Umbilical cord (tissue), 2 donors: ENCODE data around the gene DCAKD. TPM values are rescaled to one million over a fixed set of nuclear protein-coding genes. Genes with fewer than 3 reads are reported as not detected.

ENCODE experiments used
- DNase-seq: peaks from one replicate; pipeline ENCODE4 v3.0.0-alpha.2; 2015; ENCODE audit warnings: low spot score
- total RNA-seq: library from RNA; depleted of rRNA; stranded (reverse); fragments of >200 nt; gene quantifications from one replicate; pipeline ENCODE4 v1.2.3, GENCODE V29; 2014; ENCODE audit warnings: low replicate concordance; ENCODE audit not compliant: insufficient read depth

Gene DCAKD
- 14.9 TPM for total RNA-seq

- DNase-seq = peak; percentile 97
These were observed at the start of gene DCAKD for GRCh38 chr17:45051060-45051719. Gene DCAKD (minus strand): TSS chr17:45051632. CDS start chr17:45034885, 16,747 bp downstream.

GRCh38 chr17:45098869-45099616 lies 47.6 kb upstream of the DCAKD start:
- DNase-seq = peak; percentile 81

DNA sequence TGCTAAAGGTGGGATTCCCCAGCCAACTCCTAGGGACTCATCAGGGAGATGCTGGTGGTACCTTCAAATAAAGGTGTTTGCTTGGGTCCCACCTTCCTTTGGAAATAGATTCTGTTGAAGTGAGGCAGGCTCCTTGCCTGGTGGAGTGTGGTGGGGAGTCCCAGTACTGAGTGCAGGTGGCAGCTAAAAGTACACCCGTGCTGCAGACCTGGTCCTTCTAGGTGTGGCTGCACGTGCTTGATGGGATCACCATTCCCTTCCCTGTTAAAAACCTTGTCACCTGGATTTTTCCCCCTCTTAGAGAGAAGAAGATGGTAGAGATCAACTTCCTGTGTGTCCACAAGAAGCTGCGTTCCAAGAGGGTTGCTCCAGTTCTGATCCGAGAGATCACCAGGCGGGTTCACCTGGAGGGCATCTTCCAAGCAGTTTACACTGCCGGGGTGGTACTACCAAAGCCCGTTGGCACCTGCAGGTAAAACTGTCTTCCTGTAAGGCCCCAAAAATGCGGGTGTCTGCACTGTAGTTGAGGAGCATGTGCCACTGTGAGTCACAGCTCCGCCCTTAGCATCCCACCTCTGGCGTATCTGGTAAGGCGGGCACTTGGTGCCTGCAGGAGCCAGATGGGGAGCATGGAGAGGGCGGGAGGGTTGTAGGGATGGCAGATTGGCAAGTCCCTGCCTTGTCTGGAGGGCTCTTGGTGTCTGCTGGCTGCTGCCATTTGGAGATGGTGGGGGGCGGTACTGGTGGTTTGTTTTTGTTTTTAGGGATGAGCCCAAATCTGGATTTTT lies 46.8 kb upstream of the DCAKD start:
- no peak for DNase-seq

DNA sequence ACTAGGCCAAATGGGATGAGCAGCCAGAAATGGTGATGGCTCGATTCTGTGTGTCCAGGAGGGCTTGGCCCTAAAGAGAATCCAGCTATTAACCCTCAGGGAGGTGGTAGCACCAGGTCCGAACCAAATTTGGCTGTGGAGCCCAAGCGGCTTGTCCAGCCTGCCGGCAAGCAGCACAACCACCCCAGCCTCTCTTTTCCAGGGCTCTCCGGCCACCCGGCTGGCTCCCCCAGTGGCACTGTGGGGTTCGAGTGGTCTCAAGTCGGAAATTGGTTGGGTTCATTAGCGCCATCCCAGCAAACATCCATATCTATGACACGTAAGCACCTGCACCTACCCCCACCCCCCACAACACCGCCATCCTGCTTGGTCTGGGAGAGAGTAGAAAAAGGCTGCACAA lies 45.5 kb upstream of the DCAKD start:
- no peak for DNase-seq

- DNase-seq = no peak
These were observed 44.7 kb upstream of the DCAKD start for GRCh38 chr17:45096141-45096540.

DNA sequence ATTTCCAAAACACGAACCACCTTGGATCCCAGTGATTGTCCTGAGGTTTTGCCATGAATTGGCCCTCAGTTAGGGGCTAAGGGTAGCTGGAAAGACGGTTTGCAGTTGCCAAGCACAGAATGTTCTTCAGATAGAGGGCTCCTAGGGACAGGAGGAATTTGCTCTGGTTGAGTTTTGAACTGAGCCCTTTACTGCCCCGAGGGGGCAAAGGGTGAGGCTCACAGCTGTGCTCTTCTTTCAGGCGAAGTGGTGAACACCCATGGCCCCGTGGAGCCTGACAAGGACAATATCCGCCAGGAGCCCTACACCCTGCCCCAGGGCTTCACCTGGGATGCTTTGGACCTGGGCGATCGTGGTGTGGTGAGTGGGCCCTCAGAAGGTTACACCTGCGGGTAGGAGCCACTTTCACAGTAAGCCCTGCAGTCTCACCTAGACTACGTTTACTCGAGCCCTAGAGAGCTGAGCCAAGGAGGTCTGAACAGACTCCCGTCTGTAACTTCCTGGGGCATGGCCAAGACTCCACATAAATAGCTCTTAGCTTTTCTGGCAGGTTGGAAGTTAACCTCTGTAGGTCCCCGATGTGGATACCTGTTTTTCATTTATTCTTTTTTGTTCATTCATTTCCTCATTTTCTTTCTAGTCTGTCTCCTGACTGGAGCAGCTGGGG lies 42.1 kb upstream of the DCAKD start:
- no peak for DNase-seq

DNA sequence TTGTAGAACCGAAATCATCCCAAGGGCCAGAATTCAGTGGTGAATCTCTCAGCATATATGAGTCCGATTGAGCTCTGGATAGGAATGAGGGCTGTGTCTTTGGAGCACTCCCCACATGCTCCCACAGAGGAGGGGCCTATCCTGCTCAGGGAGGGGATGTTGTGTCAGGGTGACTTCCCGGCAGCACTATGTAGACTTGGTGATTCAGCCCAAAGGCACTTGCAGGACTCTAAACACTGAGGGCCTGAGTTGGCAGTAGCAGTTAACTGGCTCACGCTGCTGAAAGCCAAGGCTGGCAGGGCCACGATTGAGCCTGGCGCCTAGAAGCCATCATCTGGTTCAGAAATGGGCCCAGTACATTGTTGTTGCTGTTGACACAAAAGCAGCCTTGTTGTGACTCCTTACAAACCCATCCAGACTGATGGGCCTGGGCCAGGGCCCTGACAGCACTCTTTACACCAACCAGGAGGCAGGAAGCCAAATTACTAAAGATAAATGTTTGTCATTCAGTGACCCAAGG lies 41.5 kb upstream of the DCAKD start:
- peak; percentile 96 for DNase-seq

DNA sequence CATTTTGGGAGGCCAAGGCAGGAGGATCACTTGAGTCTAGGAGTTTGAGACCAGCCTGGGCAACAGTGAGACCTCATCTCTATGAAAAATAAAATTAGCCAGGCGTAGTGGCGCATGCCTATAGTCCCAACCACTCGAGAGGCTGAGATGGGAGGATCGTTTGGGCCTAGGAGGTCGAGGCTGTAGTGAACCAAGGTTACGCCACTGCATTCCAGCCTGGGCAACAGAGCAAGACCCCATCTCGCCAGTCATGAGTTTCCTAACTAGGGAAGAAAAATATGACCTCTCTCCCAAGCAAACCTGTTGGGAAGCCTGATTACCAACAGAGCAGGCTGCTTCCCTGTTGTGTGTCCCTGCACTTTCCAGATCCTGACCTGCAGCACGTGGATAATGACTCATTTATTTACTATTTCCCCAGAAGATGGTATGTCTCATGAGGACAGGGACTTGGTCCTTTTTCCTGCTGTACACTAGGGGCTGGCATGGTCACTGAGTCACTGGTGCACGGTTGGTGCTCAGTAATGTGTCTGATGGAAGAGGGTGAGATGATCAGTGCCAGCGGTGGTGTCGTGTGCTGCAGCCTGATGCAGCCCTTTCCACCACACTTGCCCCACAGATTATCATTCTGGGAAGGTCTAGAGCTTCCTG lies 40.5 kb upstream of the DCAKD start:
- no peak for DNase-seq

GRCh38 chr17:45090711-45091110 lies 39.3 kb upstream of the DCAKD start:
- DNase-seq = no peak

DNA sequence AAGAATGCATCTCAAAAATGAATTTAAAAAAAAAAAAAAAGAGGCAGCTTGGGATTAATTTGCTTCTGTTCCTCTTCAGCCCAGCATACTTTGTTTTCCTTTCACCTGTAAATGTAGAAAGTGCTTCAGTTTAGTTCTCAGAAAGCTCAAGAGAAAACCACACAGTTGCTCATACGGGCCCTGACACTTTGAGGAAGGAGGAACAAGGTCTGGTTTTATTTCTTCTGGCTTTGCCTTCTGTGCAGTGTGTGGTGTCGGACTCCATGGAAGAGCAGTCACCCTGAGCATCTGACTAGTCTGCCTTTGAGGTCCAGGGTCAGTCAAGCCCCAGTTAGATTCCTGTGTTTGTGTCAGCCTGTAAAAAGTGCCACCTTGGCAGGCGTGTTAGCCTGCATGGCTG lies 37.3 kb upstream of the DCAKD start:
- no peak for DNase-seq

DNA sequence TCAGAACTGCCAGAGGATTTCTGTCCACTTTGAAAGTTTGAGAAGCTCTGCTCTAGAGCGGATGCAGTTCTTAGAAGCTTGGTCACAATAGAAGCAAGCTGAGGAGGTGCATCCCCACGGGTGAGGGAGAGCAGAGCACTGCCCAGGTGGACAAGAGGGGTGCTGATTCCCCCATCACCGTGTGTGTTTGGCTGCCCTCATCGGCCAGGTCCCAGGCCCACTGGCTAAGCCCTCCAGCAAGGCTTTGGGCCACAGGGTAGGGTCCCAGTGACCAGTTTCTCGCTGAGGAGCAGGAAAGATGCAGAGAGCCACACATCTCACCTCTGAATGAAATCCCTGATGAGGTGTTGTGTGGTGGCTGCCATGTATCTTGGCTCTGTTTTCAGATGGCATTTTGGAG lies 36.5 kb upstream of the DCAKD start:
- DNase-seq = no peak

DNA sequence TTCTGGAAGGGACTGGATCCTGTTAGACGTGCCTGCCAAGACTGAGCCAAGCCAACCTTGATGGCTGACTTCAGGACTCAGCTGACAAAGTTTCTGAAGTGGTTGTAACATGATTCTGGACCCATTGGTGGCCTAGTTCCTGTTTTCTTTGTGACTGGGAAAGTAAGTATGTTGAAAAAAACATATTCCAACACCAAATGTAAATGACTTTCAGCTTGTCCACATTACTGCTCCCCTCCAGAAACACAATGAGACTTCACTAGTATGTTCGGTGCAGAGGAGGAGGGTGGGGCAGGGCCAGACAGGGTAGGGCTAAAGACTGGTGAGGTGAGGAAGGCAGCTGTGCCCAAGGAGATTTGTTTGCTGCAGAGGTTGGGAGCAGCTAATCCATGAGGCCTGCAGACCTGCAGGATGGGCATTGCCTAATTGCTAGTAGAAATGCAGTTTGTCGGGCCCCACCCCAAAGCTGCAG lies 36.1 kb upstream of the DCAKD start:
- DNase-seq = no peak

DNA sequence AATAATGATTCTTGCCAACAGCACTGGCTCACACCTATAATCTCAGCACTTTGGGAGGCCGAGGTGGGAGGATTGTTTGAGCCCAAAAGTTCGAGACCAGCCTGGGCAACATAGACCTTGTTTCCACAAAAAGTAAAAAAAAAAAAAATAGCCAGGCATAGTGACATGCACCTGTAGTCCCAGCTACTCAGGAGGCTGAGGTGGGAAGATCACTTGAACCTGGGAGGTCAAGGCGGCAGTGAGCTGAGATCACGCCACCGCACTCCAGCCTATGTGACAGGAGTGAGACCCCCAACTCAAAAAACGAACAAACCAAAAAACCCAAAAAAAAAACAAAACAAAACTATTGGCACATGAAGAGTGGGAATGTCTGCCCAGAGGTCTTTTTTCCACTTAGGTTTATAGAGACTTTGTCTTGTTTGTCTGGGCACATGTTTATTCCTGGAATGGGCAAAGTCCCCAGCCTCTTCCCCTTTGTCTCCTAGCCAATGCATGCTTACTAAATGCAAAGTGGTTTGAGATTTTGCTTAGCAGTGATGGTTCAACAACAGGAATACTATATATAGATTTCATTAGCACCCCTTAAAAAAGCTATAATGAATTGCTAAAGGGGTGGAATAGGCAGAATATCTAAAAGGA lies 35.6 kb upstream of the DCAKD start:
- DNase-seq = no peak

DNA sequence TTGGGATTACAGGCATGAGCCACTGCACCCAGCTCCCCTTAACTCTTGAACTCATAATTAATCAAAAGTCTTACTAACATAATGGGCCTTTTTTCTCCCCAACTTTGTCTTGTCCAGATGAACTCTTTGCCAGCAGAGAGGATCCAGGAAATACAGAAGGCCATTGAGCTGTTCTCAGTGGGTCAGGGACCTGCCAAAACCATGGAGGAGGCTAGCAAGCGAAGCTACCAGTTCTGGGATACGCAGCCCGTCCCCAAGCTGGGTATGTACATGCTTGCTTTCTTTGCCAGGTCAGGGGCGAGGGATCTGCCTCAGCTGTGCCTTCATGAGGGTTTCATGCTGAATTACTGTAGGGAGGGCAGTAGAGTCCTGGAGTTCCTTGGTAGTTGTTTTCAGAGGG lies 35.0 kb upstream of the DCAKD start:
- no peak for DNase-seq

- no peak for DNase-seq
These were observed 29.7 kb upstream of the DCAKD start for GRCh38 chr17:45081047-45081703.

- no peak for DNase-seq
These were observed 26.2 kb upstream of the DCAKD start for GRCh38 chr17:45077643-45078042.

GRCh38 chr17:45073414-45074070 lies 22.1 kb upstream of the DCAKD start:
- DNase-seq = peak; percentile 89

DNA sequence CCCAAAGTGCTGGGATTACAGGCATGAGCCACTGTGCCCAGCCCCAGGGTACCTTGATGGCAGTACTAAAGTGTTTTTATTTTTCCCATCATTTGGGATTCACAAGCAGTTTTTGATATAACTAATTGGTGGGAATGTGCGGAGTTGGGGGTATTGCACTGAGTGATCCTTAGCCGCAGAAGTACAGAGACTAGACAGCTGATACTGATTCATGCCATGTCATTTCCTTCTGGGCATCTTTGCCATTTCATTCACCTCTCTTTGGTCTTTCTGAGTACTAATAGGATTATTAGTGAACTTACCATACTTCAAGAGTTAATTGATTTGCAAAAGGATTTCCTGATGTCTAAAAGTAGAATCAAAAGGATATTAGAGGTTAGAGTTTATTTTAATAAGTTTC lies 19.4 kb upstream of the DCAKD start:
- DNase-seq = no peak

GRCh38 chr17:45070001-45070400 lies 18.6 kb upstream of the DCAKD start:
- DNase-seq = no peak
